Osteocyte (in vitro differentiated cells): ENCODE results near the gene DDX56. TPM values are rescaled to one million over a fixed set of nuclear protein-coding genes. Genes with fewer than 3 reads are reported as not detected.

Source experiments
- DNase-seq: peaks from one replicate; pipeline ENCODE4 v3.0.0; 2021; ENCODE audit warnings: mixed read lengths; ENCODE audit not compliant: unreplicated experiment; ENCODE audit errors: extremely low spot score
- H3K27ac Mint-ChIP-seq: one replicate; pipeline ENCODE4 v1.8.0; 2021; ENCODE audit warnings: mild to moderate bottlenecking, mixed read lengths; ENCODE audit not compliant: unreplicated experiment
- H3K27me3 Mint-ChIP-seq: one replicate; pipeline ENCODE4 v1.8.0; 2021; ENCODE audit warnings: mixed read lengths; ENCODE audit not compliant: unreplicated experiment
- H3K36me3 Mint-ChIP-seq: one replicate; pipeline ENCODE4 v1.8.0; 2021; ENCODE audit warnings: mixed read lengths; ENCODE audit not compliant: unreplicated experiment
- H3K4me1 Mint-ChIP-seq: one replicate; pipeline ENCODE4 v1.8.0; 2021; ENCODE audit warnings: mixed read lengths; ENCODE audit not compliant: unreplicated experiment
- H3K4me3 Mint-ChIP-seq: one replicate; pipeline ENCODE4 v1.8.0; 2021; ENCODE audit warnings: mild to moderate bottlenecking, moderate library complexity, mixed read lengths; ENCODE audit not compliant: unreplicated experiment
- H3K9me3 Mint-ChIP-seq: one replicate; pipeline ENCODE4 v1.8.0; 2021; ENCODE audit warnings: mixed read lengths; ENCODE audit not compliant: unreplicated experiment
- CTCF ChIP-seq: fragments of 200-600 bp; sonication (generic); IDR thresholded peaks from 2 replicates; pipeline ENCODE4 v1.5.0; 2021; ENCODE audit warnings: antibody characterized with exemption, mild to moderate bottlenecking, moderate library complexity
- total RNA-seq: library from RNA; stranded (reverse); gene quantifications from 2 replicates; pipeline ENCODE4 v1.2.1, GENCODE V29; 2021

Gene DDX56
- total RNA-seq, 1 donor from 2014 or later: 67.0 TPM

- TF ChIP-seq CTCF: no peak
- H3K9me3 Mint-ChIP-seq: no peaks in the 10 kb centered on the region
- no peaks in the 10 kb centered on the region for H3K27me3 Mint-ChIP-seq
- peaks cover 32% of the 10 kb centered on the region for H3K36me3 Mint-ChIP-seq
- DNase-seq: no peak
- H3K4me1 Mint-ChIP-seq: peaks cover 29% of the 10 kb centered on the region
- H3K27ac Mint-ChIP-seq: peak overlapping the region; percentile 95
- H3K4me3 Mint-ChIP-seq: peak overlapping the region; percentile 96
Measured at GRCh38 chr7:44574287-44574872, 672 bp upstream of the DDX56 start.

- no peaks in the 10 kb centered on the region for H3K27me3 Mint-ChIP-seq
- H3K27ac Mint-ChIP-seq: peak overlapping the region; percentile 95
- peaks cover 41% of the 10 kb centered on the region for H3K36me3 Mint-ChIP-seq
- H3K4me1 Mint-ChIP-seq: peaks cover 27% of the 10 kb centered on the region
- H3K4me3 Mint-ChIP-seq: peak overlapping the region; percentile 96
- no peak for DNase-seq
- TF ChIP-seq CTCF: no peak
- H3K9me3 Mint-ChIP-seq: no peaks in the 10 kb centered on the region
Measured at GRCh38 chr7:44572771-44573170, 937 bp downstream of the DDX56 start.

GRCh38 chr7:44569959-44570358, 3.7 kb downstream of the DDX56 start:
- no peak for TF ChIP-seq CTCF
- H3K27me3 Mint-ChIP-seq: no peaks in the 10 kb centered on the region
- DNase-seq: no peak
- peaks cover 23% of the 10 kb centered on the region for H3K4me1 Mint-ChIP-seq
- H3K36me3 Mint-ChIP-seq: peaks cover 56% of the 10 kb centered on the region
- H3K4me3 Mint-ChIP-seq: no peak overlapping the region
- H3K9me3 Mint-ChIP-seq: no peaks in the 10 kb centered on the region
- no peak overlapping the region for H3K27ac Mint-ChIP-seq

- no peaks in the 10 kb centered on the region for H3K9me3 Mint-ChIP-seq
- H3K36me3 Mint-ChIP-seq: peaks cover 64% of the 10 kb centered on the region
- no peak for TF ChIP-seq CTCF
- no peak for DNase-seq
- H3K4me3 Mint-ChIP-seq: no peak overlapping the region
- no peaks in the 10 kb centered on the region for H3K27me3 Mint-ChIP-seq
- no peak overlapping the region for H3K27ac Mint-ChIP-seq
- peaks cover 14% of the 10 kb centered on the region for H3K4me1 Mint-ChIP-seq
Measured at GRCh38 chr7:44568771-44569560, 4.7 kb downstream of the DDX56 start.

- no peaks in the 10 kb centered on the region for H3K27me3 Mint-ChIP-seq
- DNase-seq: no peak
- peak overlapping the region; percentile 44 for H3K27ac Mint-ChIP-seq
- no peaks in the 10 kb centered on the region for H3K9me3 Mint-ChIP-seq
- H3K36me3 Mint-ChIP-seq: peaks cover 60% of the 10 kb centered on the region
- no peak overlapping the region for H3K4me3 Mint-ChIP-seq
- no peak for TF ChIP-seq CTCF
- peaks cover 8% of the 10 kb centered on the region for H3K4me1 Mint-ChIP-seq
Measured at GRCh38 chr7:44567884-44568283, 5.8 kb downstream of the DDX56 start.
